Activated CD4-positive, alpha-beta T cell treated with anti-CD3 and anti-CD28 coated beads, Interleukin-2, amount 10 ng/mL, durations not matched to agents 24 days and 14 days (primary cell): Measurements from ENCODE around the gene FBXO41. TPM values are rescaled to one million over a fixed set of nuclear protein-coding genes. Genes with fewer than 3 reads are reported as not detected.

Experiments
- DNase-seq: peaks from one replicate; pipeline ENCODE4 v3.0.0; 2022
- H3K27ac Mint-ChIP-seq: one replicate; pipeline ENCODE4 v1.8.0; 2022; ENCODE audit warnings: mild to moderate bottlenecking, mixed read lengths
- H3K27me3 Mint-ChIP-seq: one replicate; pipeline ENCODE4 v1.8.0; 2022; ENCODE audit warnings: mixed read lengths
- H3K36me3 Mint-ChIP-seq: one replicate; pipeline ENCODE4 v1.8.0; 2022; ENCODE audit warnings: low read depth, mild to moderate bottlenecking, mixed read lengths
- H3K4me1 Mint-ChIP-seq: one replicate; pipeline ENCODE4 v1.8.0; 2021; ENCODE audit warnings: mixed read lengths
- H3K4me3 Mint-ChIP-seq: one replicate; pipeline ENCODE4 v1.8.0; 2022; ENCODE audit warnings: mild to moderate bottlenecking, moderate library complexity, mixed read lengths
- H3K9me3 Mint-ChIP-seq: one replicate; pipeline ENCODE4 v1.8.0; 2021; ENCODE audit warnings: mixed read lengths
- intact Hi-C: fragments of 100-400 bp; cut with micrococcal nuclease; formaldehyde crosslinking; loops from one replicate; pipeline ENCODE4 v1.15.1; 2023
- total RNA-seq: library from RNA; stranded (reverse); gene quantifications from 2 replicates; pipeline ENCODE4 v1.2.3, GENCODE V29; 2022

Gene FBXO41
- 32.2 and 33.8 TPM in 2 replicates for total RNA-seq

GRCh38 chr2:73284296-73285158 is at the start of gene FBXO41:
Gene FBXO41 (minus strand): TSS chr2:73284478. CDS start chr2:73269630, 14,848 bp downstream.
- peak; percentile 93 for DNase-seq

GRCh38 chr2:73334045-73334444 is 49.8 kb upstream of the FBXO41 start:
- Mint-ChIP-seq H3K27ac (no peak overlapping the region), H3K9me3 (peaks cover 9% of the 10 kb centered on the region), H3K36me3 (no peaks in the 10 kb centered on the region), H3K4me3 (no peak overlapping the region), H3K4me1 (peaks cover 3% of the 10 kb centered on the region), H3K27me3 (peaks cover 16% of the 10 kb centered on the region)
- no peak for DNase-seq
- intact Hi-C loops, result no loop called here

More at GRCh38 chr2:73284296-73285158, at the start of gene FBXO41:
- Mint-ChIP-seq H3K9me3 (no peaks in the 10 kb centered on the region), H3K36me3 (peaks cover 6% of the 10 kb centered on the region), H3K4me3 (peak within 1 kb of the TSS; percentile 85), H3K27me3 (peaks cover 20% of the 10 kb centered on the region), H3K4me1 (peaks cover 22% of the 10 kb centered on the region), H3K27ac (peak within 1 kb of the TSS; percentile 78)
- intact Hi-C loops, result loop anchor here (1.0 to 2.0 kb wide), 4 partner anchors 9 to 100 kb away; partner anchors contain the start of genes ALMS1, CCT7 and EGR4

- H3K27me3 Mint-ChIP-seq, result peaks cover 16% of the 10 kb centered on the region
- no peak overlapping the region for H3K27ac Mint-ChIP-seq
- H3K4me3 Mint-ChIP-seq, result no peak overlapping the region
- intact Hi-C loops, result no loop called here
- H3K36me3 Mint-ChIP-seq, result no peaks in the 10 kb centered on the region
- H3K9me3 Mint-ChIP-seq, result peaks cover 9% of the 10 kb centered on the region
- peaks cover 3% of the 10 kb centered on the region for H3K4me1 Mint-ChIP-seq
- peak; percentile 48 for DNase-seq
Measured at GRCh38 chr2:73333564-73333963, 49.3 kb upstream of the FBXO41 start.

GRCh38 chr2:73324126-73324725 is 39.9 kb upstream of the FBXO41 start:
- no peak overlapping the region for H3K27ac Mint-ChIP-seq
- intact Hi-C loops, result no loop called here
- peaks cover 21% of the 10 kb centered on the region for H3K27me3 Mint-ChIP-seq
- no peaks in the 10 kb centered on the region for H3K9me3 Mint-ChIP-seq
- peak; percentile 18 for DNase-seq
- no peak overlapping the region for H3K4me3 Mint-ChIP-seq
- H3K4me1 Mint-ChIP-seq, result no peaks in the 10 kb centered on the region
- no peaks in the 10 kb centered on the region for H3K36me3 Mint-ChIP-seq

- Mint-ChIP-seq H3K27ac (no peak overlapping the region), H3K4me1 (no peaks in the 10 kb centered on the region), H3K9me3 (no peaks in the 10 kb centered on the region), H3K4me3 (no peak overlapping the region), H3K27me3 (peaks cover 21% of the 10 kb centered on the region), H3K36me3 (no peaks in the 10 kb centered on the region)
- intact Hi-C loops, result no loop called here
- peak; percentile 23 for DNase-seq
Measured at GRCh38 chr2:73323551-73323950, 39.3 kb upstream of the FBXO41 start.

- intact Hi-C loops, result no loop called here
- no peaks in the 10 kb centered on the region for H3K9me3 Mint-ChIP-seq
- no peaks in the 10 kb centered on the region for H3K36me3 Mint-ChIP-seq
- H3K4me1 Mint-ChIP-seq, result no peaks in the 10 kb centered on the region
- H3K27me3 Mint-ChIP-seq, result peaks cover 2% of the 10 kb centered on the region
- no peak overlapping the region for H3K4me3 Mint-ChIP-seq
- DNase-seq, result peak; percentile 34
- H3K27ac Mint-ChIP-seq, result no peak overlapping the region
Measured at GRCh38 chr2:73314441-73314840, 30.2 kb upstream of the FBXO41 start.

- intact Hi-C loops, result no loop called here
- Mint-ChIP-seq H3K36me3 (no peaks in the 10 kb centered on the region), H3K9me3 (no peaks in the 10 kb centered on the region), H3K27me3 (peaks cover 16% of the 10 kb centered on the region), H3K4me3 (no peak overlapping the region), H3K27ac (no peak overlapping the region), H3K4me1 (no peaks in the 10 kb centered on the region)
- DNase-seq, result peak; percentile 43
Measured at GRCh38 chr2:73307720-73308119, 23.4 kb upstream of the FBXO41 start.

- Mint-ChIP-seq H3K36me3 (no peaks in the 10 kb centered on the region), H3K27ac (no peak overlapping the region), H3K4me1 (peaks cover 1% of the 10 kb centered on the region), H3K27me3 (peaks cover 39% of the 10 kb centered on the region), H3K9me3 (no peaks in the 10 kb centered on the region), H3K4me3 (no peak overlapping the region)
- DNase-seq, result no peak
- intact Hi-C loops, result no loop called here
Measured at GRCh38 chr2:73301636-73302035, 17.4 kb upstream of the FBXO41 start.

- intact Hi-C loops, result no loop called here
- Mint-ChIP-seq H3K4me3 (no peak overlapping the region), H3K27me3 (peaks cover 42% of the 10 kb centered on the region), H3K36me3 (no peaks in the 10 kb centered on the region), H3K9me3 (no peaks in the 10 kb centered on the region), H3K27ac (no peak overlapping the region), H3K4me1 (peaks cover 1% of the 10 kb centered on the region)
- DNase-seq, result no peak
Measured at GRCh38 chr2:73300926-73301325, 16.6 kb upstream of the FBXO41 start.

GRCh38 chr2:73297586-73297985 is 13.3 kb upstream of the FBXO41 start:
- H3K27ac Mint-ChIP-seq, result no peak overlapping the region
- no peak overlapping the region for H3K4me3 Mint-ChIP-seq
- no peaks in the 10 kb centered on the region for H3K36me3 Mint-ChIP-seq
- intact Hi-C loops, result no loop called here
- H3K4me1 Mint-ChIP-seq, result peaks cover 5% of the 10 kb centered on the region
- H3K27me3 Mint-ChIP-seq, result peaks cover 55% of the 10 kb centered on the region
- no peak for DNase-seq
- H3K9me3 Mint-ChIP-seq, result no peaks in the 10 kb centered on the region

GRCh38 chr2:73297151-73297559 is 12.9 kb upstream of the FBXO41 start:
- Mint-ChIP-seq H3K4me1 (peaks cover 5% of the 10 kb centered on the region), H3K27ac (no peak overlapping the region), H3K27me3 (peaks cover 56% of the 10 kb centered on the region), H3K36me3 (no peaks in the 10 kb centered on the region), H3K9me3 (no peaks in the 10 kb centered on the region), H3K4me3 (no peak overlapping the region)
- intact Hi-C loops, result no loop called here
- DNase-seq, result no peak

- intact Hi-C loops, result no loop called here
- Mint-ChIP-seq H3K36me3 (no peaks in the 10 kb centered on the region), H3K9me3 (no peaks in the 10 kb centered on the region), H3K4me3 (no peak overlapping the region), H3K4me1 (peaks cover 10% of the 10 kb centered on the region), H3K27me3 (peaks cover 60% of the 10 kb centered on the region), H3K27ac (no peak overlapping the region)
- no peak for DNase-seq
Measured at GRCh38 chr2:73295751-73296400, 11.6 kb upstream of the FBXO41 start.

- Mint-ChIP-seq H3K4me3 (no peak overlapping the region), H3K9me3 (no peaks in the 10 kb centered on the region), H3K27ac (no peak overlapping the region), H3K4me1 (peaks cover 13% of the 10 kb centered on the region), H3K27me3 (peaks cover 73% of the 10 kb centered on the region), H3K36me3 (no peaks in the 10 kb centered on the region)
- intact Hi-C loops, result loop anchor here (5.0 kb wide), 1 partner anchor 443 kb away; the partner anchor contains the start of gene TPRKB
- no peak for DNase-seq
Measured at GRCh38 chr2:73294239-73294638, 10.0 kb upstream of the FBXO41 start.
